ENCODE results near the gene PLEK.
"Not testable (repeated sequence)": the region's sequence is repeated elsewhere in the genome, so short reads cannot be mapped to it uniquely, and the experiment has no call there.

The PLEK gene

GRCh38 chr2:68418419-68418818 lies 53.3 kb downstream of the PLEK start:
- DNase-seq = no peak

- no peak for DNase-seq
Observed at GRCh38 chr2:68418855-68419254, 53.8 kb downstream of the PLEK start.

GRCh38 chr2:68420254-68420910 lies 55.3 kb downstream of the PLEK start:
- no peak for DNase-seq

DNA sequence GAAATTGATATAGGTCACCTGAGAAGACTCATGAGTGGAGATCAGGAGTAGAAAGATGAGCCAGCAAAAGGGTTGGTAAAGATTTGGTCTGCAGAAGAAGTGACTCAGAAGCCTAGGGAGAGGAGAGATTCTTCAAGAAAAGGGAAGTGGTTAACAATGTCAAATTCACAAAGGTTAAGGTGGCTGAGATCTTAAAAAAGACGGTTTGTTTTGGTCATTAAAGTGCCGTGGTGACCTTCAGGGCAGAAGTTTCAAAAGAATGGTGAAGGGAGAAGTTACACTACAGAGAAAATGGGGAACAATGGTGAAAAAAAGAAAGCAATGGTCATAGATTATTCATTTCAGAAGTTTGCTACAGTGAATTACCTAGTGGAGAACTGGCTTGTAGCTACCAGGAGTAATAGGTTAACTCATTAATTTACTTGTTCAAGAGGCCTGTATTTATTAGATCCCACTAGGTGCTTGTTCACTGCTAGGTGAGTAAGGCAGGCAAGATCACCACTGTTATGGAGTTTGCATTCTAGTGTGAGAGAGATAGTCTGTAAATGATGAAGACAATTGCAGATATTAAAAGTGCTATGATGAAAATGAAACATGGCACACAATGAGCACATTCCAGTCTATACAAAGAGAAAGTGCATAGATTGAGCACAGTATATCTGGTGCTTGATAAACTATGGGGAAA lies 59.0 kb downstream of the PLEK start:
- DNase-seq = peak; percentile 55

DNA sequence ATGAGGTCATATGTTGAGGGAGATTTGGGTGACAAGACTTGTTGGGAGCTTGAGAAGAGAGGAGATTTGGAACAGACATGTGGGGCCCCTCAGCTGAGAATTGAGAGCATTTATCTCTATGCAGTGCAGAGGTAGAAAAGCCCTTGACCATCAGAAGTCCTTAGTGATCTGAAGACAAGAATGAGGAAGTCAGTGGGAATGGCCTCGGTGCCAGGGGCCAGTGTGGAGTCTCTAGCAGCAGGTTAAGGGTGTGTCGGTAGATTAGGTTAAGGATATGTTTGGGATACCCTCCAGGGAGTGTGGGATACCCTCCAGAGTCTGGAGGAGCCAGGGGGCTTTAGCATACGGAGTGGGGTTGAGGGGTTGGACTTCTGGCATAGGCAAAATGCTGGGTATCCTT lies 60.4 kb downstream of the PLEK start:
- no peak for DNase-seq

DNA sequence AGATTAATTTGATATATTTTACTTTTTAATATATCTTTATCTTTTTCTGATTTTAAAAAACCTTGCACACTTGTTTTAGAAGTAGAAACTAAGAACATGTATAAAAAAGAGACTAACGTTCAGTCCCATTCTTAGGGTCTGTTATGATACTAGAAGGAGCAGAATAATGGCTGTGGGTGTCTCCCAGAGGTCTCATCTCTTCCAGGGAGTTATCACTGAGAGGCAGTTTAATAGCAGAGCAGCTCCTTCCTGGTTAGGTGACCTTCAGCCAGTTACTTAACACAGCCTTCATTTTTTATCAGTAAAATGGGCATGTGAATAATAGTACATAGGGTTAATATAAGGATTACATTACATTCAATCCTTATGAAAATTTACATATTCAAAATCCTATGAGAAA lies 61.4 kb downstream of the PLEK start:
- DNase-seq = no peak

GRCh38 chr2:68426848-68427579 lies 61.9 kb downstream of the PLEK start:
- DNase-seq = peak; percentile 79

DNA sequence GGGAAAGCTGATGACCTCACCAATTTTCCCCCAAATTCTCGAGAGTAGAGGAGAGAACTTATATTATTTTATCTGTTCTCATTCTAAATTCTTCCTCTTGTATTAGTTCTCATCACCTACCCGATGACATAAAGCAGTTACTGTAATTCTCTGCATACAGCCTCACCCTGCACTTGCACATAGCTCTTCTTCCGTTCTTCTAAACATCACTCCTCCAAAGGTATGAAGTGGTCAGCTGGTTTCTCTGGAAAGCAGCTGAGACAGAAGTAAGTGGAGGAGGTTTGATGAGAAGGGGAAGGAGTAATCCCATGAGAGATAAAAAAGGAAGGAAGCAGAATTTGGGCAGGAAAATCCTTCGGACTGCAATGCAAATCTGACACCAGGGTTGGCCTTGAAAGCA lies 63.0 kb downstream of the PLEK start:
- no peak for DNase-seq

DNA sequence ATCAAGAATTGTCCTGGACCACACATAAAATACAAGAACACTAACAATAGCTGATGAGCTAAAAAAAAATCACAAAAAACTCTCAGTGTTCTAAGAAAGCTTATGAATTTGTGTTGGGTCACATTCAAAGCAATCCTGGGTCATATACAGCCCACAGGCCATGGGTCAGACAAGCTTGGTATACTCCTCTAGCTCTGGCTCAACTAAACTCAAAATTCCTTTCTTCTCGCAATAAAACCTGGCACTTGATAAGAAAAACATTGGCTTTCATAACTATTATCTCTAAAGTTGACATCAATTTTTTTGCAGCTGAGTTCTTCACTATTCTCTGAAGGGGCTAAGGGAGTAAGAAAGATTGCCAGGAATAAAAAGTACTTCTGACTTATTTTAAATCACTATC lies 63.7 kb downstream of the PLEK start:
- no peak for DNase-seq

GRCh38 chr2:68429311-68429826 lies 64.3 kb downstream of the PLEK start:
- no peak for DNase-seq

GRCh38 chr2:68431316-68431972 lies 66.4 kb downstream of the PLEK start:
- no peak for DNase-seq

GRCh38 chr2:68432696-68433658 lies 67.9 kb downstream of the PLEK start:
- DNase-seq = no peak

- DNase-seq = no peak
Observed at GRCh38 chr2:68434981-68435380, 69.9 kb downstream of the PLEK start.

- no peak for DNase-seq
Observed at GRCh38 chr2:68435615-68436014, 70.5 kb downstream of the PLEK start.

- DNase-seq = no peak
Observed at GRCh38 chr2:68436270-68436669, 71.2 kb downstream of the PLEK start.

GRCh38 chr2:68438455-68439303 lies 73.6 kb downstream of the PLEK start:
- no peak for DNase-seq

GRCh38 chr2:68441179-68441993 lies 76.3 kb downstream of the PLEK start:
- peak; percentile 92 for DNase-seq

DNA sequence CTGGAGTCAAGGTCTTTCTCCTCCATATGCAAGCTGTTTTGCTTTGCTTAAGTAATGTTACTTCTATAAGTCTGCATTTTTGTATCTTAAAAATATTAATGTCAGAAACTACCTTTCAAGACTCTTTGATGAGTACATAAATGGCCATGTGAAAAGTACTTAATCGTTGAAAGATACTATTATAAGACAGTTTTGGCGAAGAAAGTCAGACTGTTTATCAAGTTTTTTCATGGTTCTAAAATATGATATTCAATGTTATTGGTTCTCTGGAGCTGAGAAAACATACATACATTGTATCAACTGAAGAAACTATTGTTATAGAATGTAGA lies 76.9 kb downstream of the PLEK start:
- DNase-seq = no peak

GRCh38 chr2:68446425-68446824 lies 81.3 kb downstream of the PLEK start:
- not testable (repeated sequence) for DNase-seq
